ENCODE results near the gene CABP2.
"Not testable (repeated sequence)": the region's sequence is repeated elsewhere in the genome, so short reads cannot be mapped to it uniquely, and the experiment has no call there.

The CABP2 gene

DNA sequence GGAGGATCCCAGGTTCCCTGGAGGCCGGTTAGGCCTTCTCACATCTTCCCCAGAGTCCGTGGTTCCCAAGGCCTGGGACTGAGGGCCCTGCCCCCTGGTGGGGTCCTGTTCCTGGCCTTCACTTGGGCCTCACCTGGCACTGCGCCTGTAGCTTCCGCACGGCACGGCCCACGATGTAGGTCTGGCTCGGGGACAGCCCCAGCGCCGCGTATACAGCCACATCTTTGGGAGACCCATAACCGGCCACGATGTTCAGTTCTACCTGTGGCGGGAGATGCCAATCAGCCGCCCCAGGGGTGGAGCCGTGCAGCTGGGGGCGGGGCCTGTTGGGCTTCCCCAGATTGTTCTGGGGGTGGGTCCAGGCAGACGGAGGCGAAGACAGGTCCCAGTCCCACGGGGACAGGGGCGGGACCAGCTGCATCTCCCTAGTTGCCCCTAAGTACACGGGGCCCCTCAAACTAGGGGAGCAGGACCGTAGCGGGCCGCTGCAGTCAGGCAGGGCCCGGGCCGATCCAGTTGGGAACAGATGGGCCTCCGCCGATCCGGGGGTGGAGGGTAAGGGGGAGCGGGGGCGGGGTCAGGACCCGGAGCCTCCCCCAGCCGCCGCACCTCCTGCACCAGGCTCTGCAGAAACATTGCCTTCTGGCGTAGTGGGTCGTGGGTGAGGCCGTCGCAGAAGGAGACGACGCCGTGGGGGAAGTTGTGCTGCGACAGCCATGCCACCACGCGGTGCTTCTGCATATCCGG is 30.3 kb downstream of the CABP2 start:
- DNase-seq, result no peak

DNA sequence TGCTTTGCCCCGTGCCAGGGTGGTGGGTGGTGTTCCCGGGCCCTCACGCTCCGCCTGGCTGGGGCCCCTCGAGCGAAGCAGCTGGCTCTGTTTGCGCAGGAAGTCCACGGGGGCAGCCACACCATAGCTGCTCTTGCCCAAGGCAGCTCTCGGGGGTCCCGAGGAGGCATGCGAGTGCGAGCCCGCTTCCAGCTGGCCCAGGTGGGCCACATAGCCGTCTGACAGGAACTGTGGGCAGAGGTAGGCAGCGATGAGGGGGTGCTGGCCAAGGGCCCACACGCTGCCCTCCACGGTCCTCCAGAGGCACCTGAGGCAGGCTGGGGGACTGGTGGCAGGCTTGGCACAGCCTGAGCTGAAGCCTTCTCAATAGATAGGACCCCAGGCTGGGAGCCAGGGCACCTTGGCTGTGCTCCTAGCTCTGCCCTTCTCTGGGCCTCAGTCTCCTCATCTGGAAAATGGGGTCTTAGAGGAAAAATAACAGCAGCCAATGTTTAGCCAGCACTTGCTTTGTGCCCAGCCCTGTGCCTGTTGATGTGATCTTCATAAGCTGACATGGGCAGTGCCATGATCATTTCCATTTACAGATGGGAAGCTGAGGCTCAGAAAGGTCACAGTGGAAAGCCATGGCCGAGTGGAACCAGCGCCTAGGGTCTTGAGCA is 31.0 kb downstream of the CABP2 start:
- DNase-seq, result no peak

DNA sequence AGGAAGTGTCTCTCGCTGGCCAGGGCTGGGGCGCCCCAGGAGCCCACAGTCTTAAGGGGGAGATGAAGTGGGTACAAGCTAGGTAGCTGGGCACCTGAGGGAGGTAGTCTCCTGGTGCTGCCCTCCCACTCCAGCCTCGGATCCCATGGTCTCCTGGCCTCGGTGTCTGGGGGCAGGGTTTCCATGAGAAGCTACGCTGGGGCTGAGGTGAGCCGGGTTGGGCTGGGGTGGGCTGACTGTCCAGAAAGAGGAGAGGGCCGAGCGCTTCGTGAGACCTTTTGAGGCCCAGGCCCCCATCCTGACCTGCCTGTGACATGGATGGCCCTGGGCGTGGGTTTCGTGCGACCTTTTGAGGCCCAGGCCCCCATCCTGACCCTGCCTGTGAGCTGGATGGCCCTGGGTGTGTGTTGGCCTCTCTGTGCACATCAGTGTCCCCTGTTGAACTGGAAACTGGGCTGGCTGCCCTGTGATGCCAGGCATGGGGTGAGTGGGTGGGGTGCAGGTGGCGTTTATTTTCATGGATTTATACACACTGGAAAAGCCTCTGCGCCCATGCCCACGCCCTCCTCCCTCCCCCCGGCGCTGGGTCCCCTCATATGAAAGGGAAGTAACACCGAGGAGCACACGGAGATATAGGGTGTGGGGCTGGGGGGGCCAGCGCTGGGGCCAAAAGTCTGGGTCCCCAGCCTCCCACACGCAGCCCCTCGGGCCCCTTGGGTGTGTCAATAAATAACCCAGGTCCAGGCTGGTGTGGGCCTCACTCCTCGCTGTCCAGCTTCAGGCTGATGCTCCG is 31.8 kb downstream of the CABP2 start:
- DNase-seq, result no peak

DNA sequence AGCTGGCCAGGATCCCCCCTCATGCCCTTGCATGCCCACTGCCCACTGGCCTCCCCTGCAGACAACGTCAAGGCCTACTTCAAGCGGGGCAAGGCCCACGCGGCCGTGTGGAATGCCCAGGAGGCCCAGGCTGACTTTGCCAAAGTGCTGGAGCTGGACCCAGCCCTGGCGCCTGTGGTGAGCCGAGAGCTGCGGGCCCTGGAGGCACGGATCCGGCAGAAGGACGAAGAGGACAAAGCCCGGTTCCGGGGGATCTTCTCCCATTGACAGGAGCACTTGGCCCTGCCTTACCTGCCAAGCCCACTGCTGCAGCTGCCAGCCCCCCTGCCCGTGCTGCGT is 32.5 kb downstream of the CABP2 start:
- no peak for DNase-seq

DNA sequence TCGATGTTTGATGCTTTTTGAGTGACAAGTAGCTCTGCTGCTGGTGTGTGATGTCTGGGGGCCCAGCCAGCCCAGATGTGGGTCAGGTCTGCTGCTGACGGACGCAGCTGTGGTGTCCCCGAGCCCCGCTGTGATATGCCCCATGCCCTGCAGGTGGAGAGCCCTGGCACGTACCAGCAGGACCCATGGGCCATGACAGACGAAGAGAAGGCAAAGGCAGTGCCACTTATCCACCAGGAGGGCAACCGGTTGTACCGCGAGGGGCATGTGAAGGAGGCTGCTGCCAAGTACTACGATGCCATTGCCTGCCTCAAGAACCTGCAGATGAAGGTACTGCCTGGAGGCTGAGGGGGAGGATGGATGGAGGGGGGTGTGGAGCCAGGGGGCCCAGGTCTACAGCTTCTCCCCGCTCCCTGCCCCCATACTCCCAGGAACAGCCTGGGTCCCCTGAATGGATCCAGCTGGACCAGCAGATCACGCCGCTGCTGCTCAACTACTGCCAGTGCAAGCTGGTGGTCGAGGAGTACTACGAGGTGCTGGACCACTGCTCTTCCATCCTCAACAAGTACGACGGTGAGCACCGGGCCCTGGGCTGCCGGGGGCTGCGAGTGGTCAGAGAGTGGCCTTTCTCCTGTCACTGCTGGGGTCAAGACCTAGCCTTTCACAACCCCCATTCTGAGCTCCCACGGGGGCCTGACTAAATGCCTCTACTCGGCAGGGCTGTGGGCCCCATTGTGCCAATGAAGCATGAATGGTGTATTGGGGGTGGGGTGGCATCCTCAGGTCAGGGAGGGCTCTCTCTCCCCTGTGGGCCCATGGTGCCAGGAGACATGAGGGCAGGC is 33.1 kb downstream of the CABP2 start:
- no peak for DNase-seq

GRCh38 chr11:67489203-67489884 is 33.9 kb downstream of the CABP2 start:
- no peak for DNase-seq

DNA sequence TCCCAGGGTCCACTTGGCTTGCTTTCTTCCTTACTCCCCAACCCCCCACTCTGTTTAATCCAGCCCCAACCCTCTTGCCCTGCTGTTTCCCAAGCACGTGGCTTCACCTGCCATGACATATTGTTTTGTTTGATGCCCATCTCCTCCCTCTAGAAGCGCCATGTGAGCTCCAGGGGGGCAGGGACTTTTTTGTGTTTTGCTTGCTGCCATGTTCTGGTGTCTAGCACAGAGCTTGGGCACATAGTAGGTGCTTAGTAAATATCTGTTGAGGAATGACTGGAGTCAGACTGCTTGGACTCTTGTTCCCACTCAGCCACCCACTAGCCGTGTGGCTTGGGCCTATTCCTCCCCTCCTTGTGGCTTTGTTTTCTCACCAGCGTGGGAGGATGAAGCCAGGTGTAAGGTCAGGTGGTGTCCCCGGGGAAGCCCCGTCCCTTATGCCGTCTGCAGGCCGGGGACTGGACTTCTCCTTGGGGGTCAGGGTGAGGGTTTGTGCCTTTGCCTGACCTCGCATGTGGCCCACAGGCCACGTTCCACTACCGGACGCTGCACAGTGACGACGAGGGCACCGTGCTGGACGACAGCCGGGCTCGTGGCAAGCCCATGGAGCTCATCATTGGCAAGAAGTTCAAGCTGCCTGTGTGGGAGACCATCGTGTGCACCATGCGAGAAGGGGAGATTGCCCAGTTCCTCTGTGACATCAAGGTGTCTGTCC is 36.6 kb downstream of the CABP2 start:
- DNase-seq, result no peak

- DNase-seq, result not testable (repeated sequence)
These were observed 37.3 kb downstream of the CABP2 start for GRCh38 chr11:67485873-67486361.

GRCh38 chr11:67484847-67485311 is 38.4 kb downstream of the CABP2 start:
- no peak for DNase-seq

- peak; percentile 27 for DNase-seq
These were observed 39.2 kb downstream of the CABP2 start for GRCh38 chr11:67483831-67484665.

DNA sequence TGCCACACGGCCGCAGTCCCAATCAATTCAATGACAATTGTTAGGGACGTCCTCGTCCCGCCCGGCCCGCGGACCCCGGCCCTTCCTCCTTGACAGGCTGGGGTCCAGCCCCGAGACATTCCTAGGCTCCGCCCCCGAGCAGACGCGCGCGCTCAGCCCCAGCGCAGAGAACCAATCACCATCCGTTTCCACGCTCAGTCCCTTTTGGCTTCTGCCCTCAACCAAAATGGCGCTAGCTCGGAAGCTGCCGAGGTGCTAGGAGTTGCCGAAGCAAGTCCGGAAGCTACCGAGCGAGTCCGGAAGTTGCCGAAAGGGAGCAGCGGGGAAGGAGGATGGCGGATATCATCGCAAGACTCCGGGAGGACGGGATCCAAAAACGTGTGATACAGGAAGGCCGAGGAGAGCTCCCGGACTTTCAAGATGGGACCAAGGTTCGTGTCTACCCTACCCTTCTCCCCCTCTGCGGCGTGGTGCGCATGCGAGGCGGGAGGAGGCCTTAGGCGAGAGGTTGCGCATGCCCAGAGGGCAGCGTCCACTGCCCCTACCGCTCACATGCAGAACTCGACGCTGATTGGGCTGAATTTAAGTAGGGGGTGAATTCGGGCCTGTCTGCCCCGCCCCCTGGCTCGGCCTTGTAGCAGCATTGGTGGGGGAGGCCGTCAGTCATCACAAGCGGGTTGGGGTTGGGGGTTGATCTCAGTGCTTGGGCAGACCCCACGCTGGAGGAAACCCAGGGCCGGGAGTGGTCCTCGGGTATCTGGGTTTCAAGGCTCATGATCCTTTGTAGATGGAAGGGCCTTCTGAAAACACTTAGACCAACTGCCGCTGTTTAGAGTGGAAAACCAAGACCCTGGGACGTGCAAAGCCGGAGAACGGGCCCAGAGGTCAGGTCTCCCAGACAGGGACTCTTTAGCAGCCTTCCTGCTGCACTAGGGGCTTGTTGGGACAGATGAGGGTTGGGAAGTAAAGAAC is 40.1 kb downstream of the CABP2 start, which contains the start of gene AIP:
AIP (plus strand) TSS at position 200 of the 972 bp plus-strand sequence; CDS start at position 333, 133 bp downstream.
- peak; percentile 99 for DNase-seq

- no peak for DNase-seq
These were observed 40.9 kb downstream of the CABP2 start for GRCh38 chr11:67482275-67482826.

- not testable (repeated sequence) for DNase-seq
These were observed 45.7 kb downstream of the CABP2 start for GRCh38 chr11:67477344-67478050.

DNA sequence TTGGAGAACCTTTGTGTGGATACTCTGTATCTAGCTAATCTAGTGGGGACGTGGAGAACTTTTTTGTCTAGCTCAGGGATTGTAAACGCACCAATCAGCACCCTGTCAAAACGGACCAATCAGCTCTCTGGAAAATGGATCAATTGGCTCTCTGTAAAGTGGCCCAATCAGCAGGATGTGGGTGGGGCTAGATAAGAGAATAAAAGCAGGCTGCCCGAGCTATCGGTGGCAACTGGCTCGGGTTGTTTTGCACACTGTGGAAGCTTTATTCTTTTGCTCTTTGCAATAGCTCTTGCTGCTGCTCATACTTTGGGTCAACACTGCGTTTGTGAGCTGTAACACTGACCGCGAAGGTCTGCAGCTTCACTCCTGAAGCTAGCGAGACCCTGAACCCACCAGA is 46.6 kb downstream of the CABP2 start:
- DNase-seq, result not testable (repeated sequence)

GRCh38 chr11:67472882-67473281 is 50.4 kb downstream of the CABP2 start:
- no peak for DNase-seq

DNA sequence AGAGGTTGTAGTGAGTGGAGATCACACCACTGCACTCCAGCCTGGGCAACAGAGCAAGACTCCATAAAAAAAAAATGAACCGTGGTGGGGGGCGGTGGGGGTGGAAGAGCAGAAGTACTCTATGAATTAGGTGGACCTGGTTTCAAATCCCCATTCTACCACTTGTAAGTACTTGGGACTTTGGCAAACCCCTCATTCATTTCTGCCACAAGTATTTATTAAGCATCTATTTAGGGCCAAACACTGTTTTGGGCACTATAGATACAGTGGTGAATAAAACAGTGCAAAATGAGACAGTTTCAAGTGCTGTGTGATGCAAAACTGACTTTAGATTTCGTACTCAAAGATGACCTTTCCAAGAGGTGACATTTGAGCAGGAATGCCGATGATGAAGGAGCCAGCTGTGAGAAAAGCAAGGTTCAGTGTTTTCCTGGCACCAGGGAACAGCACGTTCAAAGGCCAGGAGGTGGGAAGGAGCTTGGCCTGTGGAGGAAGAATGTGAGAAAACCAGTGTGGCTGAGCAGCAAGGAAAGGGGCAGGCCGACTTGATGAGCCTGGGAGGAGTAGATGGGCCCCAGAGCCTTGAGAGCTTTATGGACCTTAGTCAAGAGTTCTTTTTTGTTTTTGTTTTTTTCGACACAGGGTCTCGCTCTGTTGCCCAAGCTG is 52.8 kb downstream of the CABP2 start:
- no peak for DNase-seq

GRCh38 chr11:67469508-67469811 is 53.8 kb downstream of the CABP2 start:
- no peak for DNase-seq
